Neuronal stem cell (in vitro differentiated cells): ENCODE data around the gene TCAIM.

Experiments
- DNase-seq: peaks from one replicate; pipeline ENCODE4 v3.0.0-alpha.2; 2013; ENCODE audit warnings: low spot score
- H2AFZ ChIP-seq: one replicate; pipeline ENCODE4 v1.6.1; 2013; ENCODE audit warnings: mild to moderate bottlenecking, low read length, inconsistent platforms
- H2AK5ac ChIP-seq: 2 replicates; pipeline ENCODE4 v1.6.1; 2013; ENCODE audit warnings: low read depth, mild to moderate bottlenecking, inconsistent platforms, low read length, moderate library complexity, mixed read lengths
- H2BK120ac ChIP-seq: 2 replicates; pipeline ENCODE4 v1.6.1; 2013; ENCODE audit warnings: low read depth, mild to moderate bottlenecking, inconsistent platforms, low read length, moderate library complexity, mixed read lengths
- H2BK12ac ChIP-seq: one replicate; pipeline ENCODE4 v1.6.1; 2013; ENCODE audit warnings: low read length, inconsistent platforms
- H2BK15ac ChIP-seq: 2 replicates; pipeline ENCODE4 v1.6.1; 2013; ENCODE audit warnings: mild to moderate bottlenecking, low read length, inconsistent platforms, mixed read lengths
- H2BK5ac ChIP-seq: one replicate; pipeline ENCODE4 v1.6.1; 2013; ENCODE audit warnings: inconsistent platforms, mild to moderate bottlenecking, low read length, moderate library complexity
- H3K14ac ChIP-seq: one replicate; pipeline ENCODE4 v1.6.1; 2013; ENCODE audit warnings: low read length, inconsistent platforms
- H3K18ac ChIP-seq: 2 replicates; pipeline ENCODE4 v1.6.1; 2013; ENCODE audit warnings: low read length, inconsistent platforms
- H3K23ac ChIP-seq: 2 replicates; pipeline ENCODE4 v1.6.1; 2013; ENCODE audit warnings: low read depth, mild to moderate bottlenecking, mixed read lengths, low read length, inconsistent platforms; ENCODE audit not compliant: poor library complexity
- H3K27ac ChIP-seq: replicated peaks from 3 replicates; pipeline ENCODE4 v1.5.1; 2013; ENCODE audit warnings: low read length, inconsistent platforms
- H3K27me3 ChIP-seq, 3 experiments: 2 replicates each; pipeline ENCODE4 v1.6.1; 2013; ENCODE audit warnings: low read length in 3 of 3, mild to moderate bottlenecking in 2 of 3, inconsistent platforms in 1 of 3, low read depth in 1 of 3, mixed read lengths in 1 of 3, moderate library complexity in 1 of 3; ENCODE audit not compliant: control insufficient read depth in 3 of 3, insufficient read depth in 3 of 3
- H3K36me3 ChIP-seq, 2 donors: replicated peaks in 1 of 2; 2 replicates each; pipeline ENCODE4 v1.6.1; 2013; ENCODE audit warnings: low read length in 2 of 2; ENCODE audit not compliant: control insufficient read depth in 2 of 2, insufficient read depth in 2 of 2
- H3K4ac ChIP-seq: 2 replicates; pipeline ENCODE4 v1.6.1; 2013; ENCODE audit warnings: inconsistent platforms, mild to moderate bottlenecking, low read length, moderate library complexity
- H3K4me1 ChIP-seq, 2 donors: 1 replicate in 1 of 2; 2 replicates in 1 of 2; pipeline ENCODE4 v1.6.1; 2013; ENCODE audit warnings: low read length in 2 of 2, low read depth in 1 of 2; ENCODE audit not compliant: control insufficient read depth in 2 of 2, insufficient read depth in 1 of 2
- H3K4me2 ChIP-seq: one replicate; pipeline ENCODE4 v1.6.1; 2013; ENCODE audit warnings: mild to moderate bottlenecking, low read length, inconsistent platforms; ENCODE audit not compliant: insufficient read depth, poor library complexity, severe bottlenecking
- H3K4me3 ChIP-seq, 2 donors: 2 replicates each; pipeline ENCODE4 v1.5.1; 2013; ENCODE audit warnings: low read length in 2 of 2, mild to moderate bottlenecking in 2 of 2, inconsistent platforms in 1 of 2, moderate library complexity in 1 of 2
- H3K79me1 ChIP-seq: one replicate; pipeline ENCODE4 v1.6.1; 2013; ENCODE audit warnings: low read depth, mild to moderate bottlenecking, inconsistent platforms, low read length, moderate library complexity
- H3K9ac ChIP-seq: one replicate; pipeline ENCODE4 v1.6.1; 2013; ENCODE audit warnings: mild to moderate bottlenecking, low read depth, low read length, inconsistent platforms; ENCODE audit not compliant: poor library complexity
- H3K9me3 ChIP-seq, 2 donors: replicated peaks in 1 of 2; 2 replicates each; pipeline versions ENCODE3 to v1.6.1; 2013; ENCODE audit warnings: low read length in 2 of 2, mild to moderate bottlenecking in 2 of 2, inconsistent platforms in 1 of 2, low read depth in 1 of 2, mixed read lengths in 1 of 2, moderate library complexity in 1 of 2; ENCODE audit not compliant: control insufficient read depth in 2 of 2, insufficient read depth in 1 of 2
- H4K8ac ChIP-seq: one replicate; pipeline ENCODE4 v1.6.1; 2013; ENCODE audit warnings: low read depth, mild to moderate bottlenecking, inconsistent platforms, low read length, moderate library complexity
- H4K91ac ChIP-seq: one replicate; pipeline ENCODE4 v1.6.1; 2013; ENCODE audit warnings: low read length, low read depth, mild to moderate bottlenecking, inconsistent platforms; ENCODE audit not compliant: poor library complexity
- WGBS, 2 donors: extraction: QIAGEN DNeasy Blood & Tissue Kit; methylation state at CpG; one replicate each; pipeline ENCODE4 v1.1.7; 2013; ENCODE audit warnings: missing lambda C conversion rate in 2 of 2, mixed read lengths in 1 of 2; ENCODE audit not compliant: insufficient read length in 2 of 2, insufficient replicate concordance in 1 of 2; ENCODE audit errors: extremely low coverage in 2 of 2; 5-methylcytosine and 5-hydroxymethylcytosine counted together

The TCAIM gene

DNA sequence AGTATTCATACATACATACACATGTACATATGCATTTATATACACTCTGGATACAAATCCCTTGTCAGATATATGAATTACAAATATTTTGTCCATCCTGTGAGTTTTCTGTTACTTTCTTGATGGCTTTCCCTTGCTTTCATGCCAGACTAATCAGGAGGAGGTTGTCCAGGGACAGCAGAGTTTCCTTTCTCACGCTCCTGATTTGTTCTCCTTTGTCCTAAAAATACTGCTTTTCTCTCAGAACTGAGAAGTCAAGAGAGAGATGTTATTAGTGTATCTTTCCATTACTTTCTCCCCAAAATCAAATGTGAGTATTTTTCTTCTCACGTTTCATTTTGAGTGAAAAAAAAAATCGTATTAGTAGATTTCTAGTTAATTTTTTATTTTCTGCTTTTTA, 12.1 kb upstream of the TCAIM start:
- Histone ChIP-seq H2AFZ (no peak overlapping the region), H3K9ac (no peak overlapping the region), H3K23ac (no peak overlapping the region), H2BK5ac (no peak overlapping the region), H3K18ac (no peak overlapping the region), H3K27ac (no peak overlapping the region), H3K79me1 (no peaks in the 10 kb centered on the region), H2BK12ac (no peak overlapping the region), H3K4me1 (no peaks in the 10 kb centered on the region), H3K14ac (no peak overlapping the region), H3K4me2 (no peak overlapping the region), H2BK120ac (no peak overlapping the region), H2AK5ac (no peak overlapping the region), H3K36me3 (no peaks in the 10 kb centered on the region), H3K9me3 (no peaks in the 10 kb centered on the region), H3K27me3 (peaks cover 0 to 9% (median 0%) of the 10 kb centered on the region in 3 experiments), H3K4ac (no peak overlapping the region), H2BK15ac (no peak overlapping the region), H3K4me3 (no peak overlapping the region), H4K8ac (no peak overlapping the region), H4K91ac (no peak overlapping the region)
- no CpG with 5 or more reads among the region's 3 CpGs for whole genome bisulfite sequencing, 2 donors
- no peak for DNase-seq

DNA sequence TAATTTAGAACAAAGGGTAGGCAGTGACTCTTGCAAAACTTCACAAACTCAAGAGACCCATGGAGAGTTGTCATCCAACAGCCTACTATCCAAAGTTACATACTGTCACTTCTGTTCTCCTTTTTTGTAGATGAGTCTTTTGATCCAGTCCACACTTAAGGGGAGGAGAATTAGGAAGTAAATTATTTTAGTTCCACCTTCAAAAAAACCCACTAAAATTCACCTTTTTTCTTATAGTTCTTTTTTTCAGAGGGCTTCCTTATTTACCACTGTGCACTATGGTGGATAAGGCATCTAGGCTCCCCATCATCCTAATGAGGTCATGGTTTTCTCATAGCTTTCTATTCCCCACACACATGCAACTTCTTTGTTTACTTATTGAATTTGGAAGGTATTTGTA, 8.6 kb upstream of the TCAIM start:
- H3K27ac ChIP-seq, result no peak overlapping the region
- peaks cover 0 to 19% (median 0%) of the 10 kb centered on the region in 3 experiments for H3K27me3 ChIP-seq
- H3K9me3 ChIP-seq, result no peaks in the 10 kb centered on the region
- no peak overlapping the region for H2BK15ac ChIP-seq
- H3K79me1 ChIP-seq, result no peaks in the 10 kb centered on the region
- no peak overlapping the region for H3K9ac ChIP-seq
- H3K14ac ChIP-seq, result no peak overlapping the region
- no peak overlapping the region for H2BK120ac ChIP-seq
- no peak overlapping the region for H3K23ac ChIP-seq
- no peak overlapping the region for H2BK12ac ChIP-seq
- H3K36me3 ChIP-seq, result no peaks in the 10 kb centered on the region
- H2AFZ ChIP-seq, result no peak overlapping the region
- no peak overlapping the region for H3K4me2 ChIP-seq
- no peak overlapping the region for H3K18ac ChIP-seq
- no peak overlapping the region for H4K8ac ChIP-seq
- no peak for DNase-seq
- no peak overlapping the region for H4K91ac ChIP-seq
- H2AK5ac ChIP-seq, result no peak overlapping the region
- no peak overlapping the region for H2BK5ac ChIP-seq
- H3K4ac ChIP-seq, result no peak overlapping the region
- H3K4me3 ChIP-seq, result no peak overlapping the region
- no peaks in the 10 kb centered on the region for H3K4me1 ChIP-seq

DNA sequence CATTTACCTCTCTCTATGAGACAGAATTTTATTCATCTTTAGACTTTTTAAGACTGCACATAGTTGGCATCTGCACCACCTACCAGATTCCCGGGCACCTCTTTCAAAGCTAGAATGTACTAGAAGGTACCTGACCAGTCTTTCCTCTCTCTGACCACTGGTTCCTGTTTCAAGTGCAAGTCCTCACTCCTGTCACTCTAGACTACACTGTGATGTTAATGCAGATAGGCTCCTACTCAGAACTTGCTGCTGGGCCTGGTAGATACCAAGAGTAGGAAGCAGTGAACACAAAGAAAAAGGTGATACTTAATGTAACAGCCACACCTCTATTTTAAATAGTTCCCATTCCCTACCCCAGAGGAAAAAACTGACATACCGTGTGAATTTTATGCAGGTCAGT, 8.1 kb upstream of the TCAIM start:
- no peak overlapping the region for H3K4me2 ChIP-seq
- H3K4me1 ChIP-seq, result no peaks in the 10 kb centered on the region
- H2BK5ac ChIP-seq, result no peak overlapping the region
- no peak overlapping the region for H3K18ac ChIP-seq
- no peak overlapping the region for H2BK120ac ChIP-seq
- no peaks in the 10 kb centered on the region for H3K79me1 ChIP-seq
- no peak overlapping the region for H2AK5ac ChIP-seq
- no peak overlapping the region for H3K27ac ChIP-seq
- H3K4me3 ChIP-seq, result no peak overlapping the region
- H4K91ac ChIP-seq, result no peak overlapping the region
- DNase-seq, result no peak
- no peak overlapping the region for H2BK12ac ChIP-seq
- no peak overlapping the region for H3K23ac ChIP-seq
- no peak overlapping the region for H2AFZ ChIP-seq
- H3K9me3 ChIP-seq, result no peaks in the 10 kb centered on the region
- no peak overlapping the region for H3K9ac ChIP-seq
- no peaks in the 10 kb centered on the region for H3K36me3 ChIP-seq
- H3K14ac ChIP-seq, result no peak overlapping the region
- no peak overlapping the region for H3K4ac ChIP-seq
- H3K27me3 ChIP-seq, result peaks cover 0 to 19% (median 0%) of the 10 kb centered on the region in 3 experiments
- WGBS, 2 donors, result no CpG with 5 or more reads among the region's 2 CpGs
- H4K8ac ChIP-seq, result no peak overlapping the region
- no peak overlapping the region for H2BK15ac ChIP-seq

DNA sequence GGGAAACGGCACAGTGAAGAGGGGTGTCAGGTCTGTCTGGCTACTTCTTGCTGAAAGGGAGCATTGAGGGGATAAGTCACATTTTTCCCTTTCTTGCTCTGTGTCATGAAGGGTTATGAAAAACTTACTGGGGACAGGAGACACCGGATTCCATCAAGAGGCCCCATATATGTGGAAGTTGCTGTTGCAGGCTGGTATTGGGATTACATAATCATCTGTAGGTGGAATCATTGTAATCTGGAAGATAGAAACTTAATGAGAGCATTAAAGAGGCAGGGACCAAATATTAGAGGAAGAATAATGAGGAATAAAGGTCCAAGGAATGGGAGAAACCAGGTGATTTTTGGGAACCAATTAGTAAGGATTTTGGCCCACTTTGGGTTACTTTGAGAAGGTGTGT, 4.2 kb upstream of the TCAIM start:
- no CpG with 5 or more reads among the region's 2 CpGs for WGBS, 2 donors
- Histone ChIP-seq H2AFZ (no peak overlapping the region), H3K23ac (no peak overlapping the region), H2BK5ac (no peak overlapping the region), H3K27ac (no peak overlapping the region), H3K4ac (no peak overlapping the region), H3K9ac (no peak overlapping the region), H3K4me3 (no peak overlapping the region), H2BK12ac (no peak overlapping the region), H3K9me3 (no peaks in the 10 kb centered on the region), H3K18ac (no peak overlapping the region), H2AK5ac (no peak overlapping the region), H2BK120ac (no peak overlapping the region), H2BK15ac (no peak overlapping the region), H3K14ac (no peak overlapping the region), H3K27me3 (peaks cover 0 to 18% (median 0%) of the 10 kb centered on the region in 3 experiments), H3K79me1 (no peaks in the 10 kb centered on the region), H3K4me1 (peaks cover 2 to 4% of the 10 kb centered on the region in 2 donors), H4K91ac (no peak overlapping the region), H3K36me3 (no peaks in the 10 kb centered on the region), H3K4me2 (no peak overlapping the region), H4K8ac (no peak overlapping the region)
- DNase-seq, result no peak
